GM03348 (cell line): ENCODE results near the gene TMC4.

Experiments
- DNase-seq: peaks from one replicate; pipeline ENCODE4 v3.0.0; 2012; ENCODE audit warnings: low spot score

TMC4 gene

GRCh38 chr19:54154603-54155345 lies 18.2 kb downstream of the TMC4 start:
- peak; percentile 27 for DNase-seq

GRCh38 chr19:54153731-54154326 lies 19.1 kb downstream of the TMC4 start:
- DNase-seq: no peak

- no peak for DNase-seq
Measured at GRCh38 chr19:54152878-54153524, 20.0 kb downstream of the TMC4 start.

GRCh38 chr19:54152267-54152666 lies 20.7 kb downstream of the TMC4 start:
- no peak for DNase-seq

- no peak for DNase-seq
Measured at GRCh38 chr19:54151362-54152035, 21.5 kb downstream of the TMC4 start.

GRCh38 chr19:54149021-54149812 lies 23.7 kb downstream of the TMC4 start:
- no peak for DNase-seq

- no peak for DNase-seq
Measured at GRCh38 chr19:54148158-54148557, 24.8 kb downstream of the TMC4 start.

GRCh38 chr19:54147676-54148075 lies 25.3 kb downstream of the TMC4 start:
- DNase-seq: no peak

GRCh38 chr19:54145541-54146158 lies 27.3 kb downstream of the TMC4 start:
- no peak for DNase-seq

GRCh38 chr19:54142166-54142780 lies 30.7 kb downstream of the TMC4 start:
- DNase-seq: no peak

- peak; percentile 50 for DNase-seq
Measured at GRCh38 chr19:54141356-54141755, 31.6 kb downstream of the TMC4 start.

GRCh38 chr19:54138489-54139256 lies 34.3 kb downstream of the TMC4 start:
- DNase-seq: no peak

GRCh38 chr19:54137699-54138488 lies 35.1 kb downstream of the TMC4 start, which contains the start of gene CNOT3:
Gene CNOT3 (plus strand): TSS chr19:54137762. CDS start chr19:54142979, 5,217 bp downstream.
- peak; percentile 44 for DNase-seq

- peak; percentile 98 for DNase-seq
Measured at GRCh38 chr19:54136864-54137698, 35.9 kb downstream of the TMC4 start.

GRCh38 chr19:54136086-54136863 lies 36.7 kb downstream of the TMC4 start:
- peak; percentile 35 for DNase-seq

GRCh38 chr19:54133957-54134590 lies 38.9 kb downstream of the TMC4 start:
- no peak for DNase-seq
